HT1080 (cell line): Measurements from ENCODE around the gene CD8B. TPM values are rescaled to one million over a fixed set of nuclear protein-coding genes. Genes with fewer than 3 reads are reported as not detected.
"Not testable (repeated sequence)": the region's sequence is repeated elsewhere in the genome, so short reads cannot be mapped to it uniquely, and the experiment has no call there.

Experiments
- DNase-seq: peaks from one replicate; pipeline ENCODE4 v3.0.0-alpha.2; 2015; ENCODE audit warnings: low read depth
- total RNA-seq: library from RNA; depleted of rRNA; stranded (reverse); fragments of >200 nt; shearing (Covaris generic); gene quantifications from 2 replicates; pipeline ENCODE4 v1.2.3, GENCODE V29; 2014

The CD8B gene
- total RNA-seq, 1 experiment from 2014 or later = not detected

GRCh38 chr2:86836915-86837695 is 24.6 kb downstream of the CD8B start:
- DNase-seq = peak; percentile 75

GRCh38 chr2:86835548-86835889 is 26.2 kb downstream of the CD8B start:
- DNase-seq = not testable (repeated sequence)

GRCh38 chr2:86833315-86833714 is 28.4 kb downstream of the CD8B start:
- DNase-seq = no peak

GRCh38 chr2:86832334-86833096 is 29.2 kb downstream of the CD8B start:
- no peak for DNase-seq

- DNase-seq = no peak
Measured at GRCh38 chr2:86831537-86831936, 30.1 kb downstream of the CD8B start.

GRCh38 chr2:86826951-86827350 is 34.7 kb downstream of the CD8B start:
- no peak for DNase-seq

- no peak for DNase-seq
Measured at GRCh38 chr2:86825693-86826381, 35.8 kb downstream of the CD8B start.

- DNase-seq = no peak
Measured at GRCh38 chr2:86825036-86825692, 36.5 kb downstream of the CD8B start.

- no peak for DNase-seq
Measured at GRCh38 chr2:86822668-86823345, 38.9 kb downstream of the CD8B start.

GRCh38 chr2:86821842-86822241 is 39.8 kb downstream of the CD8B start:
- DNase-seq = no peak

GRCh38 chr2:86821306-86821705 is 40.4 kb downstream of the CD8B start:
- DNase-seq = no peak

- DNase-seq = no peak
Measured at GRCh38 chr2:86818957-86819356, 42.7 kb downstream of the CD8B start.

GRCh38 chr2:86818114-86818801 is 43.4 kb downstream of the CD8B start:
- DNase-seq = no peak

- DNase-seq = no peak
Measured at GRCh38 chr2:86815611-86816010, 46.1 kb downstream of the CD8B start.

- DNase-seq = no peak
Measured at GRCh38 chr2:86809481-86810121, 52.1 kb downstream of the CD8B start.

GRCh38 chr2:86808315-86809161 is 53.1 kb downstream of the CD8B start:
- peak; percentile 83 for DNase-seq

GRCh38 chr2:86807468-86808275 is 54.0 kb downstream of the CD8B start:
- DNase-seq = peak; percentile 18

GRCh38 chr2:86807133-86807467 is 54.6 kb downstream of the CD8B start:
- no peak for DNase-seq
